HTR-8/SVneo (cell line): ENCODE results near the gene EXOSC9.

Source experiments
- DNase-seq: peaks from one replicate; pipeline ENCODE4 v3.0.0; 2011; ENCODE audit warnings: low spot score, mixed read lengths; ENCODE audit not compliant: insufficient read length
- FAIRE-seq: peaks from 2 replicates; lab custom pipeline; 2011; peaks lifted over from hg19 to GRCh38; lab: Jason Lieb, UNC

Gene EXOSC9

DNA sequence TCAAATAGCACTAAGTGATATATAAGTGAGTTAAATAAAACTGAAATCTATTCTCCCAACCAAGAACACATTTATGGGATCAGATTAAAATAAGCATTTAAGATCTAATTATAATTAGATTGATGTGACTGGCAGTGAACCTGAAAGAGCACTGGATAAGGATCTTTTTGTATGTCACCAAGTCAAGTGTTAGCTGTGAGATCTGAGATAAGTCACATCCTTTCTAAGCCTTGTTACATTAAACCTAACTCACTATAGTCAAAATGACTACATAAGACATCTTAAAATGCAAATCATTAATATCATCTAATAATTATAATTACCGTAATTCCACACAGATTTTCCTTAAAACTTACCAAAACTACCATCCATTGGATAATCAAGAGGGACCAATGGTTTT, 20.9 kb downstream of the EXOSC9 start:
- FAIRE-seq (no peak), DNase-seq (no peak)

DNA sequence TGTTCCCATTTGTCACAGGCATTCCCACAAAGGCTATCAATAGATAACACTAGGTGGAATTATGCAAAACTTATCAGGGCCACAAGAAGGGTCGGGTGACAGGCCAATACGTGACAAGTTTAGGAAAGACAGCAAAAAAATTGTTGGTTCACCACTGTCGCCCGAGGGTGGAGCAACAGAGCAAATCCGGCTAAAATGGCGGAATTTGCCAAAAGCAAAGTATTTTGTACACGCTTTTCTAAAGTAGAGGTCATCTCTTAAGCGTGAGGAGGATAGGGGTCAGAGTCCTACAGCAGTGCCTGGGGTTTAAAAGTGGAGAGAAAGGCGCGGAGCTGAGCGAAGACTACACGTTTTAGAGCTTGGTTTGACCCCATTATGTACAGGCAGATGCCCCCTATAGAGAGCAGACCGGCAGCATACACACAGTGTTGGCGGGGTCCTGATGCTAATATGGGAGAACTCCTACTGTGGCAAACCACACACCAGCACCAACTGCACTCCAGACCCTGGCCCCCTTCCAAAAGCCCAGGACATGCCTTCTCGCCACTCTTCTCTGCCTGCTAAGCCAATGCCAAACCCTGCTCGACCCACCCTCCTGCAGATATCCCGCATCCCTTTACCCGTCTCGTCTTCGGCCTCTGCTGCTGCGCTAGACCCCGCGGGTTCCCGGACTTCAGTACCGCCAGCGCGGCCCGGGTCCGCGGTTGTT, 21.8 kb downstream of the EXOSC9 start:
- FAIRE-seq (peak; percentile 54), DNase-seq (peak; percentile 25)

DNA sequence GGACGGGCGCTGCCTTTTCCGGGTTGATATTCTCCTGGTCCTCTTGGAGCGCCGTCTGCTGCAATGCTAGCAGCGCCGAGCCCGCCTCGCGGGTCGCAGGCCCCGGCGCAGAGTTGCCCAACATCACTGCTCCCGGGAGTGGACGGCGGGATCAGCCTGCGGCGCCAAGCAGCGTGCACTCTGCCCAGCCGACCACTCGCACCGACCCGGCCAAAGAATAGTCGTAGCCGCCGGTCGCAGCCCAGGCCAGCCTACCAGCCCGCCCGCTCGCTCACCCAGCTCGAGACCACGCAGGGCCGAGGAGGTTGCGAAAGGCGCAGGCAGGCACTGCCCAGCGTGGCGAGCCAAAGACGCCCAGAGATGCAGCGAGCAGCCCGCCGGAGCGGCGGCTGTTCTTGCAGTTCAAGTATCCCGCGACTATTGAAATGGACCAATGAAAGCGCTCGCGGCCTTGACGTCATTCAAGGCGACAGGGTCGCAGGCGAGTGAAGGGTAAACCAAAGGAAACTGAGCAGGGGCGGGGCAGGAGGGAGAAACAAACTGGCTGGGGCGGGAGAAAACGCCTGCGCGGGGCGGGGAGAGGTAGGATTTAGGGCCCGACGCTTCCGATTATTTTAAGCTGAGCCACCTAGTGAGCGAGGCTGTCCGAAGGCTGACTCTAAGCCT, 22.5 kb downstream of the EXOSC9 start, which contains the start of gene CCNA2:
CCNA2 (minus strand) TSS at position 379 of the 666 bp plus-strand sequence; CDS start at position 124, 255 bp downstream.
- DNase-seq (peak; percentile 94), FAIRE-seq (peak; percentile 81)

DNA sequence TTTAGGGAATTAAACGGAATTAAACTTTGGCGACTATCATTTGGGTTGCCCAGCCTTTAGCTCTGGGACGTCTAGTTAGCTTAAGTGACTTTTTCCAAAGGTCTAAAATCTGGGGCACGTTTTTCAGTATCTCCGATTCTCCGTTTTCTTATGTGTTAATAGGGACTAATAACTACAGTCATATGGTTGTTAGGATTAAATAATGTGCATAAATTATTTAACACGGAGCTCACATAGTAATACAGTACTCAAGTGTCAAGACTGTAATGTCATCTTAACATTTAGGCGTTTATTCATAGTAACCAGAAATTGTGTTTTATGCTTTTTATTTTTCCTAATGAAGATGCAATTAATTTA, 23.0 kb downstream of the EXOSC9 start:
- DNase-seq (no peak), FAIRE-seq (no peak)

DNA sequence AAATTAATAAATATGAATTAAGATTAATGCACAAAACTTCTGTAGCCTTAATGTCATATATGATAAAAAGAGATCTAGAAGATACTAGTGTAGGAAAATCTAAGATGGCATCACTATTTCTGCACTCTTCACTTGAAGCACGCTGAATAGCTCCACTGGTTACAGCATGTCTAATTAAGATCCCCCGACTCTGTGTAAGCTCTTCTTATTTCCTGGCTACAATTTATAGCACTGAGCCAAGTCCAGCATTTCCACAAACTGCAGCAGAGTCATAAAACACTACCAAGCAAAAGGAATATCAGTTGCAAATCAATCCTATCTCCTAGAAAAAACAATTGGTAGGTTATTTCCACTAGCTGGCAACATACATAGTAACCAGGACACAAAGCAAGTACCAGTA, 23.8 kb downstream of the EXOSC9 start:
- no peak for FAIRE-seq
- no peak for DNase-seq

DNA sequence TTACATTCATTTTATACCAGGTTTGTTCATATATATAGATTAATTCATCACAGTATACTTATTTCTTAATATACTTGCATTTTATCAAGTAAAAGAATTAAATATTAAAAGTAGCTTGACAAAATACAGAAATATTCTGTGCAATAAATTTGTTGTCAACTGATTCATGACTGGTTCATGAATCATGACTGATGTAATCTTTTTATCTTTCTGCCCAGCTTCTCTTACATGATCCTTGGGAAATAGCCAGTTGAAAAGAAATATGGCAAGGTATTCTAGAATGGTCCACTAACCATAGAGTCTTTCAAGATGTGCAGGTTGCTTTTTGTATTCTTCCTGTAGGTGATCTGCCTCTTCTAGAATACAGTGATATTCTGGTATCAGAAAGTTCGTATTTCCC, 26.7 kb downstream of the EXOSC9 start:
- FAIRE-seq = no peak
- DNase-seq = no peak

DNA sequence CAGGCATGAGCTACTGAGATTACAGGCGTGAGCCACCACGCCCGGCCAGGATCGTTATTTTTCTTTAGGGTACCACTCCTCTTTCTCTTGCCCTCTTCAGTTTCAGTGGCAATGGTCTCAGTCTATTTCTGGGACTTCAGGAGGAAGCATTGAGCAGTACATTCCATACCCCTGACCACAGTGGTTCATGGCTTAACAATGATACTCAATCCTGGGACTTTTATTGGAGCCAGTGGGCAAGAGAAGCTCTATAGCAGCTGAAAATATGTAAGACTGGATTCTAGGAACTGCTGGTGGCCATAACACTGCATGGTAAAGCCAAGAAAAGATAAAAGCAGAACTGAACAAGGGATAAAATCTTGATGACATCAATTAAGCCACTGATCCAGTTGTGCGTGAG, 28.4 kb downstream of the EXOSC9 start:
- no peak for DNase-seq

DNA sequence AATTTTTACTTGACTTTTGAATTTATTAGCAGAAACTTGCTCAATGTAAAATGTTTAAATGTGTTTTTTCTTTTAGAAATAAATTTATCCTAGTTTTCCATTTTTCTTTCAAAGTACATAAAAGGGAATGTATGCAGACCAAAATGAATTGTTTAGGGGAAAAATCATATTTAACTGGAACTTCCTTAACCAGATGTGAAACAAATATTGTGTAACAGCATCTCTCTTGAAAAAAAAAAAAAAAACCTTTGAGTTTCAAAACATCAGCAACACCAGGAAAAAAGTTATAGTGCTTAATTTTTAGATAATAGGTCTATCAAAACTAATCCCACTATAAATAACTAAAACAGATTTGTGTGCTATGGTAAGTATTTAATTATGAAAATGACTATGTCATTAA, 37.0 kb downstream of the EXOSC9 start:
- FAIRE-seq = no peak
- no peak for DNase-seq

More for the DNA sequence above, 28.4 kb downstream of the EXOSC9 start:
- FAIRE-seq = no peak

DNA sequence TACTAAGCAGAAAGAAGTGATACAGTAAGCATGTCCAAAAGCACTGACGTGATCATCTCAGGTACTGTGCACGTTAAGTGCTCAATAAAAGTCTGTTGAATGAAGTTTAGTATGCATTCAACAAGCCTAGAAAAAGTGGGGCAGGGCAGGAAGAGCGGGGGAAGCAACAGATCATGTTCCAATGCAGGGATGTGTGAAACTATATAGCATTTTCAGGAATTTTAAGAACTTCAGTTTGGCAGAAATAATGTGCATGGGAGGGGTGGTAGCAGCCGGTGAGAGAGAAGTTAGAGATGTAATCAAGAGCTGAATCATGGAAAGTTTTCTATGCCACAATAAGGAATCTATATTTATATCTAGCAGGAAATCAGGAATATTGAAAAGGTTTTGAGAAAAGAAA, 41.7 kb downstream of the EXOSC9 start:
- peak; percentile 54 for FAIRE-seq
- DNase-seq = no peak

DNA sequence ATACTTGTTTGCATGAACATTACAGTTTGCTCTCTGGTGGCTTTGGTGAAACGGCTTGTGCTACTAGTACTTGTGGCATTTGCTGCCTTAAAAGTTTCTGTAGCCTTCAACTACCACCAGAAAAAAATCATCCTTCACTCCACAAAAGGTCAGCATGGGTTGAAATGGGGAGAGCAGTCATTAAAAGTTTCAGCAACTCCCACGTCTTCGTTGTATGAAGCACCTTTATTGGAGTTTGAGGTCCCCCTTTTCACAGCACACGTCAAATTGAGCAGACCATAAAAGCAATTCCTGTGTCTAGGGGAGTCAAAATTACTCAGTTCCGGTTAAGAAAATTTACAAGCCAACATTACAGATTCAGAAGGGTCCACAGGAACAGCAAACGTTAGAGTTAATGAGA, 45.5 kb downstream of the EXOSC9 start:
- no peak for FAIRE-seq
- no peak for DNase-seq

DNA sequence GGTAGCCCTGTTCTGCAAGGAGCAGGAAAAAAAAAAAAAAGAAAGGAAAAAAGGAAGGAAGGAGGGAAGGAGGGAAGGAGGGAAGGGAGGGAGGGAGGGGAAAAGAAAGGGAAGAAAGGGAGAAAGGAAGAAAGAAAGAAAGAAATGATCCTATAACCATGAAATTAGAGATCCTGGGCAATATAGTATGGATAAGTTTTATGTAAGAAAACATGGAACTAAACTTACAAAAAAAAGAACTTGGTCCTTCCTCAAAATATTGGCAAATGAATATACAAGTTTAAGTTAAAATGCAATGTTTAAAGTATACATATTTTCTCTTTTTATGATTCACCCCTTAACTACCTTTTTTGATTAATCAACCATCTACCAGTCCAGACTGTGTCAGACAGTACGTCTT, 50.2 kb downstream of the EXOSC9 start:
- no peak for FAIRE-seq
- no peak for DNase-seq

DNA sequence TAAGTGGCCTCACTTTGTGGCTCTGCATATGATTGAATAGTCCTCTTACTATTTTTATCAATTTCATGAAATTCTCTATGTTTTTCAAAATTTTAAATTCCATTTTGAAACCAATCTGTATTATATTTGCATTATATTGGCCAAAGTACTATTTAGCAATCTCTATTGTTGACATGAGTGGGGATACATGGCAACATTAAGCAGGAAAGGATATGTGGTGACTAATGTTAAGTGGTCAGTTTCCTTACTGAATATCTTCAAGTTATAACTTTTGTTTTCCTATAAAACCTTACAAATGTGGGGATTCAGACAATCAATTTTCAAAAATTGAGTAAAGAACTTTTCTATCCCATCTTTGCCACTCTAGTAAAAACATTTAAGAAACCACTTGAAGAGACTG, 59.0 kb downstream of the EXOSC9 start:
- no peak for DNase-seq
- no peak for FAIRE-seq

DNA sequence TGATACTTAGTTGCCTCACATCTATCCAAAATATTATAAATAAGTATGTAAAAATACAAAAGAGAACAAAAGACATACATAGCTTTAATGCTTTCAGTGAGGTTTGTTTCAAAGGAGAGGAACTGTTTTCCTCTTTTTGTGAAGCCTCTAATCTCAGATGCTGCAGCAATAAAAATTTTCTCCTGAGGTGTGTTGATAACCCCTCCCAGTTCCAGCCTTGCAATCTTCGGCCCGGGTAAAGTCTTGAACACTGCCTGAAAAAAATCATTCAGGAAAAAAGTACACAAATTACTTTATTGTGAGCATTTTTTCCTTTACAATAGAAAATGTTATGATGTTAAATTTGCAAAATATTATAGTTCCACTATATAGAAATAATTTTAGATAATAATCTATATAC, 60.3 kb downstream of the EXOSC9 start:
- DNase-seq = no peak
- FAIRE-seq = no peak

DNA sequence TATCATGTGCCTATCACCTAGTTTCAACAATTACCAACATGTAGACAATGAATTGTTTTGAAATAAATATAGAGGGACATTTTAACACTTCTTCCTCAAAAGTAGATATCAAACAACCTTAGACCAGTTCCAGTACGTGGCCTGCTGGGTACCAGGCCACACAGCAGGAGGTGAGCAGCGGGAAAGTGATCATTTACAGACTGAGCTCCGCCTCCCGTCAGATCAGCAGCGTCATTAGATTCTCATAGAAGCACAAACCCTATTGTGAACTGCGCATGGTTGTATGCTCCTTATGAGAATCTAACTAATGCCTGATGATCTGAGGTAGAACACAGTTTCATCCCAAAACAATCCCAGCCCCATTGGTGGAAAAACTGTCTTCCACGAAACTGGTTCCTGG, 62.7 kb downstream of the EXOSC9 start:
- DNase-seq (no peak), FAIRE-seq (no peak)
